Vagina (tissue), 2 donors: ENCODE results near the gene ZFPL1. TPM values are rescaled to one million over a fixed set of nuclear protein-coding genes. Genes with fewer than 3 reads are reported as not detected.

Experiments used
- DNase-seq, 2 donors: peaks; one replicate each; pipeline ENCODE4 v3.0.0-alpha.2; 2017; ENCODE audit errors: extremely low spot score in 2 of 2
- H3K27ac ChIP-seq: fragments of 200-600 bp; sonication (generic); one replicate; pipeline ENCODE4 v1.5.1; 2019
- H3K27me3 ChIP-seq: fragments of 200-600 bp; sonication (generic); one replicate; pipeline ENCODE4 v1.5.1; 2019
- H3K36me3 ChIP-seq, 2 donors: fragments of 200-600 bp; sonication (generic); one replicate each; pipeline ENCODE4 v1.5.1; 2017 to 2019
- H3K4me1 ChIP-seq: fragments of 200-600 bp; sonication (generic); one replicate; pipeline ENCODE4 v1.5.1; 2019
- H3K4me3 ChIP-seq, 2 donors: fragments of 200-600 bp; sonication (generic); 1 replicate in 1 of 2; 2 replicates in 1 of 2; pipeline ENCODE4 v1.5.1; 2016 to 2019
- H3K9me3 ChIP-seq: fragments of 200-600 bp; sonication (generic); one replicate; pipeline ENCODE4 v1.5.1; 2019
- POLR2A ChIP-seq, 2 donors: fragments of 450-650 bp; IDR thresholded peaks; one replicate each; pipeline ENCODE4 v1.6.1; 2017; ENCODE audit warnings: antibody characterized with exemption in 2 of 2, mild to moderate bottlenecking in 2 of 2, moderate library complexity in 2 of 2
- POLR2AphosphoS5 ChIP-seq, 2 donors: sonication (generic); formaldehyde crosslinking; IDR thresholded peaks; one replicate each; pipeline ENCODE4 v1.9.0; 2017; ENCODE audit warnings: antibody characterized with exemption in 2 of 2, mild to moderate bottlenecking in 2 of 2, low read depth in 1 of 2; ENCODE audit not compliant: insufficient read depth in 1 of 2
- intact Hi-C: fragments of 100-400 bp; cut with DNase I; formaldehyde crosslinking; loops from one replicate; pipeline ENCODE4 v1.15.1; 2023
- total RNA-seq: library from RNA; depleted of rRNA; stranded (reverse); fragments of >200 nt; gene quantifications from one replicate; pipeline ENCODE4 v1.2.3, GENCODE V29; 2016
- TF ChIP-seq, protein P1 (sequence below), 3 experiments: fragments of 450-650 bp in 2 of 3; fragments of 200-600 bp in 1 of 3; sonication (generic) in 1 of 3; IDR thresholded peaks; one replicate each; pipeline ENCODE4 v1.5.1; 2017 to 2019; ENCODE audit warnings: antibody characterized with exemption in 3 of 3, mild to moderate bottlenecking in 2 of 3, moderate library complexity in 2 of 3

Gene ZFPL1
- total RNA-seq, 1 donor from 2014 or later = 50.8 TPM

DNA sequence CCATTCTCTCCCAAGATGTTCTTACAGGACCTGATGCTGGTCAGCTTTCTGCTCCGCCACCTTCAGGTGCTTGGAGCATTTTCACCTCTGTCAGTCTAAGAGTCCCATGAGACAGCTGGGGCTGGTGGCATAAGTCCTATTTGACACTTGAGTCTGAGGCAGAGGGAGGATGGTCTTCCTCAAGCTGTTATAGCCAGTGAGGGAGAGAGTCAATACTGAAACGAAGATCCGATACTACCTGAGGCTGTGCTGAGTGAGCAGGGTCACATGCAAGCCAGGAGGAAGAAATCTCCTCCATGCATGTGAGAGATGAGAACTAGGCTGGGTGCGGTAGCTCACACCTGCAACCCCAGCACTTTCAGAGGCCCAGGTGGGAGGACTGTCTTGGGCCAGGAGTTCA is 5.6 kb downstream of the ZFPL1 start:
- intact Hi-C loops = no loop called here
- H3K36me3 ChIP-seq = peaks cover 0 to 17% of the 10 kb centered on the region in 2 donors

DNA sequence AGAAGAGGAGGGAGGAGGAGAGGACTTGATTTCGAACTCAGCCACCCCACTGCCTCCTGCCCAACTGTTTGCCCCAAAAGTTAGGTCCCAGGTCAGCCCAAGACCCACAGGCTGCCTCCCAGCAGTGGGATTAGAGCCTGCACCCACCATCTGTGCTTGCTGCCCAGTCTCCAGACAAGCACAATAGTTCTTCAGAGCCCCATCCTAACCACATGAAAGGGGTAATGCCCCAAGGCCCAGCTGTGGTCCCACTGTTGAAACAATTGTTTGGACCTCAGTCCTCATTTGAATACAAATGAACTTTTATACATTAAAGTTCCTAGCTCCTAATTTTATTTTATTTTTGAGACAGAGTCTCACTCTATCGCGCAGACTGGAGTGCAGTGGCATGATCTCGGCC is 6.6 kb downstream of the ZFPL1 start:
- TF ChIP-seq, protein P1, sequence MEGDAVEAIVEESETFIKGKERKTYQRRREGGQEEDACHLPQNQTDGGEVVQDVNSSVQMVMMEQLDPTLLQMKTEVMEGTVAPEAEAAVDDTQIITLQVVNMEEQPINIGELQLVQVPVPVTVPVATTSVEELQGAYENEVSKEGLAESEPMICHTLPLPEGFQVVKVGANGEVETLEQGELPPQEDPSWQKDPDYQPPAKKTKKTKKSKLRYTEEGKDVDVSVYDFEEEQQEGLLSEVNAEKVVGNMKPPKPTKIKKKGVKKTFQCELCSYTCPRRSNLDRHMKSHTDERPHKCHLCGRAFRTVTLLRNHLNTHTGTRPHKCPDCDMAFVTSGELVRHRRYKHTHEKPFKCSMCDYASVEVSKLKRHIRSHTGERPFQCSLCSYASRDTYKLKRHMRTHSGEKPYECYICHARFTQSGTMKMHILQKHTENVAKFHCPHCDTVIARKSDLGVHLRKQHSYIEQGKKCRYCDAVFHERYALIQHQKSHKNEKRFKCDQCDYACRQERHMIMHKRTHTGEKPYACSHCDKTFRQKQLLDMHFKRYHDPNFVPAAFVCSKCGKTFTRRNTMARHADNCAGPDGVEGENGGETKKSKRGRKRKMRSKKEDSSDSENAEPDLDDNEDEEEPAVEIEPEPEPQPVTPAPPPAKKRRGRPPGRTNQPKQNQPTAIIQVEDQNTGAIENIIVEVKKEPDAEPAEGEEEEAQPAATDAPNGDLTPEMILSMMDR (IDR thresholded peaks at IDR 0.05) = no peak
- TF ChIP-seq POLR2AphosphoS5 (IDR thresholded peaks at IDR 0.05; ENCODE audit: insufficient read depth in 1 of 2, low read depth in 1 of 2) = no peak
- TF ChIP-seq POLR2A (IDR thresholded peaks at IDR 0.05) = no peak
- Histone ChIP-seq H3K9me3 (no peaks in the 10 kb centered on the region), H3K4me3 (no peak overlapping the region), H3K4me1 (peaks cover 3% of the 10 kb centered on the region), H3K27ac (no peak overlapping the region), H3K36me3 (peaks cover 0 to 17% of the 10 kb centered on the region in 2 donors), H3K27me3 (no peaks in the 10 kb centered on the region)
- intact Hi-C loops = no loop called here
- no peak for DNase-seq

More for the DNA sequence above, 5.6 kb downstream of the ZFPL1 start:
- no peak overlapping the region for H3K27ac ChIP-seq
- H3K4me3 ChIP-seq = no peak overlapping the region
- TF ChIP-seq POLR2AphosphoS5 (IDR thresholded peaks at IDR 0.05; ENCODE audit: insufficient read depth in 1 of 2, low read depth in 1 of 2) = no peak
- TF ChIP-seq, protein P1 (IDR thresholded peaks at IDR 0.05) = no peak
- TF ChIP-seq POLR2A (IDR thresholded peaks at IDR 0.05) = no peak
- no peaks in the 10 kb centered on the region for H3K9me3 ChIP-seq
- H3K4me1 ChIP-seq = peaks cover 10% of the 10 kb centered on the region
- no peak for DNase-seq
- H3K27me3 ChIP-seq = no peaks in the 10 kb centered on the region

DNA sequence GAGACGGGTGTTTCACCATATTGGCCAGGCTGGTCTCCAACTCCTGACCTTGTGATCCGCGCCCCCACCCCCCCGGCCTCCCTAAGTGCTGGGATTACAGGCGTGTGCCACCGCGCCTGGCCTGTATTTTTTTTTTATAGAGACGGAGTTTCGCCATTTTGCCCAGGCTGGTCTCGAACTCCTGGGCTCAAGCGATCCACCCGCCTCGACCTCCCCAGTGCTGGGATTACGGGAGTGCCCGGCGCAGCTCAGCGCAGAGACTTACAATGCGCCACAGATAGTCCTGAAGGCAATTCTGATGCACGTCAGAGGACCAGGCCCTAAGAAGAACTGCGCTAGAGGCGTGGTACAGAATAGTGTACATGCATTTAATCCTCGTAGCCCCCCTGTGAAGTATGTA is 11.4 kb downstream of the ZFPL1 start:
- Histone ChIP-seq H3K4me1 (peaks cover 27% of the 10 kb centered on the region), H3K9me3 (no peaks in the 10 kb centered on the region), H3K36me3 (peaks cover 0 to 14% of the 10 kb centered on the region in 2 donors), H3K27ac (peak overlapping the region; percentile 81), H3K27me3 (no peaks in the 10 kb centered on the region), H3K4me3 (peak overlapping the region; percentile 75 to 82)
- no peak for DNase-seq
- intact Hi-C loops = no loop called here
- TF ChIP-seq POLR2AphosphoS5 (IDR thresholded peaks at IDR 0.05; ENCODE audit: insufficient read depth in 1 of 2, low read depth in 1 of 2) (no peak), POLR2A (IDR thresholded peaks at IDR 0.05) (no peak)
- TF ChIP-seq, protein P1 (IDR thresholded peaks at IDR 0.05) = no peak

DNA sequence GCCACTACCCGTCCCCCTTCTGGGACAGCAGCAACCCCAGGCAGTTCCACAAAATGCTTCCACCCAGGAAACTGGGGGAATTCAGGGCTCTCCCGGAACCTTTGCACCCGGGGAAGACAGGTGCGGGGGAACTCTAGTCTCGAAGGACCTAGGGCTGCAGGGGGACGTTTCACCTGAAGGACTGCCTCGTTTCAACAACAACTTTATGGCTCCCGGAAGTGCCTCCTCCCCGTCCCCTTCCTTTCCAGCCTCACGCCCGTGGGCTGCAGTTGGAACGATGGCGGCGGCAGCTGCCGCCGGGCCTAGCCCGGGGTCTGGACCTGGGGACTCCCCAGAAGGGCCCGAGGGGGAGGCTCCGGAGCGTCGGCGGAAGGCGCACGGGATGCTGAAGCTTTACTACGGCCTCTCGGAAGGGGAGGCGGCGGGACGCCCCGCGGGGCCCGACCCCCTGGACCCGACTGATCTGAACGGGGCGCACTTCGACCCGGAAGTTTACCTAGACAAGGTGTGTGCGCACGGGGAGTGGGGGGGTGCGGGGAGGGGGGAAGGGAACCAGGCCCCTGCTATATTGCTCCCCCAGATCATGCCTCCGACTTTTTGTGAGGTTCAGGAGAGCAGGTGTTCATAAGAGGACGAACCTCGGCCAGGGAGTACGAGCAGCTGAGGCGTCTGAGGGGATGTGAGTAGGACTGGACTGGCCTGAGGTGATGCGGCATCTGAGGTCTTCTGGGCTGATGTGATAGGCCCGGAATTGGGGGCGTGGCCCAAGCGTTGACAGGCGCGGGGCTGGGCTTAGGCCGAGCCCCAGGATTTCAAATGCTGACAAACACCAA is 12.2 kb downstream of the ZFPL1 start, which contains the start of gene VPS51:
TSS of gene VPS51 (plus strand) at position 241 of the 833 bp plus-strand sequence. CDS start at position 278, 37 bp downstream.
- TF ChIP-seq POLR2AphosphoS5 (IDR thresholded peaks at IDR 0.05; ENCODE audit: insufficient read depth in 1 of 2, low read depth in 1 of 2) = peak; percentile 86 to 99
- TF ChIP-seq, protein P1 (IDR thresholded peaks at IDR 0.05) = peak in 1 of 3 experiments; percentile 12
- TF ChIP-seq POLR2A (IDR thresholded peaks at IDR 0.05) = peak in 1 of 2 donors; percentile 27
- H3K4me1 ChIP-seq = peaks cover 27% of the 10 kb centered on the region
- peak within 1 kb of the TSS; percentile 81 for H3K27ac ChIP-seq
- H3K27me3 ChIP-seq = no peaks in the 10 kb centered on the region
- intact Hi-C loops = no loop called here
- DNase-seq = no peak
- no peaks in the 10 kb centered on the region for H3K9me3 ChIP-seq
- peak within 1 kb of the TSS; percentile 75 to 82 for H3K4me3 ChIP-seq
- peaks cover 0 to 14% of the 10 kb centered on the region in 2 donors for H3K36me3 ChIP-seq

DNA sequence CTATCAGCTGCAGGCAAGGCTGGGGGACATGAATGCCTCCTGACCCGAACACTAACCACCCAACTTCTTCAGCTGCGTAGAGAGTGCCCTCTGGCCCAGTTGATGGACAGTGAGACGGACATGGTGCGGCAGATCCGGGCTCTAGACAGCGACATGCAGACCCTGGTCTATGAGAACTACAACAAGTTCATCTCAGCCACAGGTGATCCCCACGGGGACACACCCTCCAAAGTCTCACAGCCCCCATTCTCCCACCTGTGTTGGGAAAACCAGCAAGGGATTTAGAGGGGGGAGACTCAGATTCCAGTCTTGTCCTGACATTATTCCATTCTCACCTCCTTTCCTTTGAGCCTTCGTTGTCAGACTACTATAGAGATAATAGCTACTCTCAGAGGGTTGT is 12.9 kb downstream of the ZFPL1 start:
- Histone ChIP-seq H3K27me3 (no peaks in the 10 kb centered on the region), H3K4me1 (peaks cover 27% of the 10 kb centered on the region), H3K27ac (peak overlapping the region; percentile 81), H3K36me3 (peaks cover 0 to 14% of the 10 kb centered on the region in 2 donors), H3K9me3 (no peaks in the 10 kb centered on the region), H3K4me3 (peak overlapping the region; percentile 75 to 82)
- intact Hi-C loops = no loop called here
- DNase-seq = no peak
- TF ChIP-seq POLR2AphosphoS5 (IDR thresholded peaks at IDR 0.05; ENCODE audit: insufficient read depth in 1 of 2, low read depth in 1 of 2) (no peak), POLR2A (IDR thresholded peaks at IDR 0.05) (no peak)
- TF ChIP-seq, protein P1 (IDR thresholded peaks at IDR 0.05) = no peak
